Measurements from ENCODE around the gene IGBP1. TPM values are rescaled to one million over a fixed set of nuclear protein-coding genes. Genes with fewer than 3 reads are reported as not detected.
"Not testable (repeated sequence)": the region's sequence is repeated elsewhere in the genome, so short reads cannot be mapped to it uniquely, and the experiment has no call there.

The IGBP1 gene
- total RNA-seq, 4 donors from 2014 or later, result 33.8 to 90.4 (median 63.1) TPM

DNA sequence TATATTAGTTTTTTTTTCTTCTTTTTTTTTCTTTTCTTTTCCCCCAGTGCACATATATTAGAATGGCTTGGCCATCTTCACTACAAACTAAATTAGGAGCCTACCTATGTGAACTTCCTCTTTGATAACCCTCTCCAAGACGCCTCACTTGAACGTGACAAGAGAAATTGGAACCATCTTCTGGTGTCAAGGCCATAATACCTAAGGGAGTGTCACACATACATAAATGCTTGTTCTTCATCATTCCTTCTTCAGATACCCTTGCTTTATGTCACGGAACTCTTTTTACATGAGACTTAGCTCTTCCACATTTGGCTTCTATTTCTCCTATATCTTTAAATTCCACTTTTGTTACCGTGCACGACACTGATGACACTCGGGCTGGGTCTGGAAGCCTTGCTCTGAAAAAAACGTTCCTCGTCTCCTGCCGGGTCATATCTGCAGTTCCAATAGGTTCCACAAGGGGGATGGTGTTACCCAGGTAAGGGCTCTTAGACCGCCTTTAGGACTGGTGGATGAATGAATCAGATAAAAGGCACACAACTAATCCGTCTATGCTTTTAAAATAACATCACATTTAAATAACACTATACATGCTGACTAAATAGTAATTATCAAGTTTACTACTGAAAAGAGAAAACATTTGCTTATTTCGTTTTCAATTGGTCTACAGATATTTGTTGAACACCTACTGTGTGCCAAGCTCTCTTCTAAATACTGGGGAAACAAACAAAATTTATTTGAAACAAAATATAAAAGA is 63.9 kb downstream of the IGBP1 start:
- no peak overlapping the region for H3K4me3 ChIP-seq
- TF ChIP-seq POLR2A (IDR thresholded peaks at IDR 0.05), result no peak
- peak in 3 of 4 experiments; percentile 34 to 54 (median 39) for TF ChIP-seq CTCF (IDR thresholded peaks at IDR 0.05)
- H3K4me1 ChIP-seq, result no peaks in the 10 kb centered on the region
- no peaks in the 10 kb centered on the region for H3K9me3 ChIP-seq
- no peak overlapping the region for H3K27ac ChIP-seq
- no peaks in the 10 kb centered on the region for H3K36me3 ChIP-seq
- no peaks in the 10 kb centered on the region for H3K27me3 ChIP-seq
- intact Hi-C loops (cut with DNase I; ENCODE audit: low total_unique reads), result no loop called here
- DNase-seq, result peak; percentile 22 to 27

DNA sequence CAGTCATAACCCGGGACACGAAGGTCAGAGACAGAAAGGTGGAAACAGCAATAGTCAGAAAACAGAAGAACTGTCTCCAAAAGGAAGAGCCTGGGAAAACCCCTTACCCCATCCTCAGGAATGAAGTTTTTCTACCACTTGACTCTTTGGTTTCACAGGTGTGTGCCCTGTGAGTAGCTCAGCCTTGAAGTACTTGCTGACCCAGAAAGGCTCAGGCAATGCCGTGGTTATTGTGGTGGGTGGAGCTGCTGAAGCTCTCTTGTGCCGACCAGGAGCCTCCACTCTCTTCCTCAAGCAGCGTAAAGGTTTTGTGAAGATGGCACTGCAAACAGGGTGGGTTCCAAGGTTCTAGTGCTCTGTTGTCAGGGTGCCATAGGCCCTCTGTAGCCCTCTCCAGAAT is 68.5 kb downstream of the IGBP1 start:
- Histone ChIP-seq H3K27ac (no peak overlapping the region), H3K4me3 (no peak overlapping the region), H3K27me3 (no peaks in the 10 kb centered on the region), H3K36me3 (no peaks in the 10 kb centered on the region), H3K4me1 (no peaks in the 10 kb centered on the region), H3K9me3 (no peaks in the 10 kb centered on the region)
- intact Hi-C loops (cut with DNase I; ENCODE audit: low total_unique reads), result no loop called here
- TF ChIP-seq CTCF (IDR thresholded peaks at IDR 0.05), result no peak
- TF ChIP-seq POLR2A (IDR thresholded peaks at IDR 0.05), result no peak
- DNase-seq, result no peak

- no peak for DNase-seq
- Histone ChIP-seq H3K36me3 (no peaks in the 10 kb centered on the region), H3K4me1 (no peaks in the 10 kb centered on the region), H3K27me3 (peaks cover 0 to 4% of the 10 kb centered on the region in 2 donors), H3K27ac (no peak overlapping the region), H3K9me3 (no peaks in the 10 kb centered on the region), H3K4me3 (no peak overlapping the region)
- no peak for TF ChIP-seq CTCF (IDR thresholded peaks at IDR 0.05)
- no peak for TF ChIP-seq POLR2A (IDR thresholded peaks at IDR 0.05)
- intact Hi-C loops (cut with DNase I; ENCODE audit: low total_unique reads), result no loop called here
These were observed 75.2 kb downstream of the IGBP1 start for GRCh38 chrX:70208479-70208878.

GRCh38 chrX:70209570-70209969 is 76.3 kb downstream of the IGBP1 start:
- H3K9me3 ChIP-seq; H3K4me1 ChIP-seq; H3K4me3 ChIP-seq; intact Hi-C loops (cut with DNase I; ENCODE audit: low total_unique reads); DNase-seq; H3K27ac ChIP-seq; H3K27me3 ChIP-seq; H3K36me3 ChIP-seq: not testable (repeated sequence)

Other genes starting within 250 kb of the IGBP1 start
- gene AWAT2, start 83.5 kb upstream of the IGBP1 start, total RNA-seq, result not detected
- gene OTUD6A, start 71.0 kb upstream of the IGBP1 start, total RNA-seq, result not detected
- not detected for gene DGAT2L6, start 44.0 kb downstream of the IGBP1 start, total RNA-seq
- gene AWAT1, start 101.2 kb downstream of the IGBP1 start, total RNA-seq, result not detected
- gene P2RY4, start 126.8 kb downstream of the IGBP1 start, total RNA-seq, result under 1 TPM in 2 of 4 donors, not detected in 2; 0.41 to 0.64 TPM
- gene ARR3, start 134.9 kb downstream of the IGBP1 start, total RNA-seq, result not detected
- gene RAB41, start 148.7 kb downstream of the IGBP1 start, total RNA-seq, result not detected
- 10 to 100 TPM; 16.3 to 49.2 (median 25.6) TPM for gene PDZD11, start 156.5 kb downstream of the IGBP1 start, total RNA-seq
- 10 to 100 TPM in 1 of 4 donors, under 1 TPM in 1, not detected in 2; under 0.01 to 11.1 TPM for gene KIF4A, start 156.7 kb downstream of the IGBP1 start, total RNA-seq

All from uterus (tissue), 4 donors.